ENCODE results near the gene ADAMTSL1. TPM values are rescaled to one million over a fixed set of nuclear protein-coding genes. Genes with fewer than 3 reads are reported as not detected.

ADAMTSL1 gene
- total RNA-seq, 1 experiment from 2014 or later, result 0.94 TPM

DNA sequence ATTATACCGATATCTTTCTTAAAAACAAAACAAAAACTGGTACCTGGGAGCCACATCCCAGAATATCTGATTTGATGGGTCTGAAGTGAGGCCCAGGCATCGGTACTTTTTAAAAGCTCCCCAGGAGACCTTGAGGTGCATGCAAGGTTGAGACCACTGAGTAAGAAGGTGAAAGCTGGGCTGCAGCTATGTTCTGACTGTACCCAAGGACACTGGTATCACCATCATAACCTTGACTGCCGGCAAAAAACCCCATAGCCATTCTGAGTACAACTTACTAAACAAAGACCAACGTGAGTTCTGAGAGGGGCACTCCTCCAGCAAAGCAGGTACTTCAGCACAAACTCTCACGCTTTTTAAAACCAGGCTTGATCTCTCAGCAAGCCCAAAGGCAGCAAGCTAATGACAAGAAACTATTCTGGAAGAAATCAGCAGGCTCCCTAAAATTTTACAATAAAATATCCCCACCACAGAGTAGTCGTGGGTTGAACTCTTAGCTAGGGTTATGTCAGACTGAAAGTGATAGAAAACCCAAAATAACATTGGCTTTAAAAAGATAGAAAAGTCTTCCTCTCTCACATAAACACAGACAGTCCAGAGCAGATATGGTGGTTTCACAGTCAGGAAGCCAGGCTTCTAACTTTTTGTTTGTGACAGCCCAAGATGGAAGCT, 295.1 kb downstream of the ADAMTSL1 start:
- Mint-ChIP-seq H3K9me3 (no peaks in the 10 kb centered on the region), H3K27me3 (ENCODE audit: low read depth) (no peaks in the 10 kb centered on the region), H3K4me3 (no peak overlapping the region), H3K36me3 (no peaks in the 10 kb centered on the region), H3K27ac (no peak overlapping the region), H3K4me1 (no peaks in the 10 kb centered on the region)
- no peak for DNase-seq (ENCODE audit: low spot score)
- POLR2A ChIA-PET, result interaction anchor here (0.6 kb wide), 1 partner anchor 13 kb away, joined by 6 read pairs; no protein-coding TSS in a partner anchor
- CTCF ChIA-PET, result interaction anchor here (1.7 to 1.8 kb wide), 2 partner anchors 327 to 514 kb away, joined by 3 to 4 read pairs; no protein-coding TSS in a partner anchor
- no peak for TF ChIP-seq FOXP1 (CRISPR knock-in tag; IDR thresholded peaks at IDR 0.05; ENCODE audit: borderline replicate concordance)
- TF ChIP-seq NR1H2 (CRISPR knock-in tag; IDR thresholded peaks at IDR 0.05), result no peak
- TF ChIP-seq, protein P1, sequence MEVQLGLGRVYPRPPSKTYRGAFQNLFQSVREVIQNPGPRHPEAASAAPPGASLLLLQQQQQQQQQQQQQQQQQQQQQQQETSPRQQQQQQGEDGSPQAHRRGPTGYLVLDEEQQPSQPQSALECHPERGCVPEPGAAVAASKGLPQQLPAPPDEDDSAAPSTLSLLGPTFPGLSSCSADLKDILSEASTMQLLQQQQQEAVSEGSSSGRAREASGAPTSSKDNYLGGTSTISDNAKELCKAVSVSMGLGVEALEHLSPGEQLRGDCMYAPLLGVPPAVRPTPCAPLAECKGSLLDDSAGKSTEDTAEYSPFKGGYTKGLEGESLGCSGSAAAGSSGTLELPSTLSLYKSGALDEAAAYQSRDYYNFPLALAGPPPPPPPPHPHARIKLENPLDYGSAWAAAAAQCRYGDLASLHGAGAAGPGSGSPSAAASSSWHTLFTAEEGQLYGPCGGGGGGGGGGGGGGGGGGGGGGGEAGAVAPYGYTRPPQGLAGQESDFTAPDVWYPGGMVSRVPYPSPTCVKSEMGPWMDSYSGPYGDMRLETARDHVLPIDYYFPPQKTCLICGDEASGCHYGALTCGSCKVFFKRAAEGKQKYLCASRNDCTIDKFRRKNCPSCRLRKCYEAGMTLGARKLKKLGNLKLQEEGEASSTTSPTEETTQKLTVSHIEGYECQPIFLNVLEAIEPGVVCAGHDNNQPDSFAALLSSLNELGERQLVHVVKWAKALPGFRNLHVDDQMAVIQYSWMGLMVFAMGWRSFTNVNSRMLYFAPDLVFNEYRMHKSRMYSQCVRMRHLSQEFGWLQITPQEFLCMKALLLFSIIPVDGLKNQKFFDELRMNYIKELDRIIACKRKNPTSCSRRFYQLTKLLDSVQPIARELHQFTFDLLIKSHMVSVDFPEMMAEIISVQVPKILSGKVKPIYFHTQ (CRISPR knock-in tag; IDR thresholded peaks at IDR 0.05), result no peak
- TF ChIP-seq, protein P2, sequence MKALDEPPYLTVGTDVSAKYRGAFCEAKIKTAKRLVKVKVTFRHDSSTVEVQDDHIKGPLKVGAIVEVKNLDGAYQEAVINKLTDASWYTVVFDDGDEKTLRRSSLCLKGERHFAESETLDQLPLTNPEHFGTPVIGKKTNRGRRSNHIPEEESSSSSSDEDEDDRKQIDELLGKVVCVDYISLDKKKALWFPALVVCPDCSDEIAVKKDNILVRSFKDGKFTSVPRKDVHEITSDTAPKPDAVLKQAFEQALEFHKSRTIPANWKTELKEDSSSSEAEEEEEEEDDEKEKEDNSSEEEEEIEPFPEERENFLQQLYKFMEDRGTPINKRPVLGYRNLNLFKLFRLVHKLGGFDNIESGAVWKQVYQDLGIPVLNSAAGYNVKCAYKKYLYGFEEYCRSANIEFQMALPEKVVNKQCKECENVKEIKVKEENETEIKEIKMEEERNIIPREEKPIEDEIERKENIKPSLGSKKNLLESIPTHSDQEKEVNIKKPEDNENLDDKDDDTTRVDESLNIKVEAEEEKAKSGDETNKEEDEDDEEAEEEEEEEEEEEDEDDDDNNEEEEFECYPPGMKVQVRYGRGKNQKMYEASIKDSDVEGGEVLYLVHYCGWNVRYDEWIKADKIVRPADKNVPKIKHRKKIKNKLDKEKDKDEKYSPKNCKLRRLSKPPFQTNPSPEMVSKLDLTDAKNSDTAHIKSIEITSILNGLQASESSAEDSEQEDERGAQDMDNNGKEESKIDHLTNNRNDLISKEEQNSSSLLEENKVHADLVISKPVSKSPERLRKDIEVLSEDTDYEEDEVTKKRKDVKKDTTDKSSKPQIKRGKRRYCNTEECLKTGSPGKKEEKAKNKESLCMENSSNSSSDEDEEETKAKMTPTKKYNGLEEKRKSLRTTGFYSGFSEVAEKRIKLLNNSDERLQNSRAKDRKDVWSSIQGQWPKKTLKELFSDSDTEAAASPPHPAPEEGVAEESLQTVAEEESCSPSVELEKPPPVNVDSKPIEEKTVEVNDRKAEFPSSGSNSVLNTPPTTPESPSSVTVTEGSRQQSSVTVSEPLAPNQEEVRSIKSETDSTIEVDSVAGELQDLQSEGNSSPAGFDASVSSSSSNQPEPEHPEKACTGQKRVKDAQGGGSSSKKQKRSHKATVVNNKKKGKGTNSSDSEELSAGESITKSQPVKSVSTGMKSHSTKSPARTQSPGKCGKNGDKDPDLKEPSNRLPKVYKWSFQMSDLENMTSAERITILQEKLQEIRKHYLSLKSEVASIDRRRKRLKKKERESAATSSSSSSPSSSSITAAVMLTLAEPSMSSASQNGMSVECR (CRISPR knock-in tag; IDR thresholded peaks at IDR 0.05; ENCODE audit: borderline replicate concordance), result no peak
- TF ChIP-seq MXD4 (CRISPR knock-in tag; IDR thresholded peaks at IDR 0.05; ENCODE audit: borderline replicate concordance), result no peak
- no peak for TF ChIP-seq ZBTB21 (CRISPR knock-in tag; IDR thresholded peaks at IDR 0.05; ENCODE audit: borderline replicate concordance)
- no peak for TF ChIP-seq SMAD3 (CRISPR knock-in tag; IDR thresholded peaks at IDR 0.05; ENCODE audit: borderline replicate concordance)
- TF ChIP-seq, protein P3, sequence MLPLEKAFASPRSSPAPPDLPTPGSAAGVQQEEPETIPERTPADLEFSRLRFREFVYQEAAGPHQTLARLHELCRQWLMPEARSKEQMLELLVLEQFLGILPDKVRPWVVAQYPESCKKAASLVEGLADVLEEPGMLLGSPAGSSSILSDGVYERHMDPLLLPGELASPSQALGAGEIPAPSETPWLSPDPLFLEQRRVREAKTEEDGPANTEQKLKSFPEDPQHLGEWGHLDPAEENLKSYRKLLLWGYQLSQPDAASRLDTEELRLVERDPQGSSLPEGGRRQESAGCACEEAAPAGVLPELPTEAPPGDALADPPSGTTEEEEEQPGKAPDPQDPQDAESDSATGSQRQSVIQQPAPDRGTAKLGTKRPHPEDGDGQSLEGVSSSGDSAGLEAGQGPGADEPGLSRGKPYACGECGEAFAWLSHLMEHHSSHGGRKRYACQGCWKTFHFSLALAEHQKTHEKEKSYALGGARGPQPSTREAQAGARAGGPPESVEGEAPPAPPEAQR (CRISPR knock-in tag; IDR thresholded peaks at IDR 0.05), result no peak
- ATAC-seq, result no peak

DNA sequence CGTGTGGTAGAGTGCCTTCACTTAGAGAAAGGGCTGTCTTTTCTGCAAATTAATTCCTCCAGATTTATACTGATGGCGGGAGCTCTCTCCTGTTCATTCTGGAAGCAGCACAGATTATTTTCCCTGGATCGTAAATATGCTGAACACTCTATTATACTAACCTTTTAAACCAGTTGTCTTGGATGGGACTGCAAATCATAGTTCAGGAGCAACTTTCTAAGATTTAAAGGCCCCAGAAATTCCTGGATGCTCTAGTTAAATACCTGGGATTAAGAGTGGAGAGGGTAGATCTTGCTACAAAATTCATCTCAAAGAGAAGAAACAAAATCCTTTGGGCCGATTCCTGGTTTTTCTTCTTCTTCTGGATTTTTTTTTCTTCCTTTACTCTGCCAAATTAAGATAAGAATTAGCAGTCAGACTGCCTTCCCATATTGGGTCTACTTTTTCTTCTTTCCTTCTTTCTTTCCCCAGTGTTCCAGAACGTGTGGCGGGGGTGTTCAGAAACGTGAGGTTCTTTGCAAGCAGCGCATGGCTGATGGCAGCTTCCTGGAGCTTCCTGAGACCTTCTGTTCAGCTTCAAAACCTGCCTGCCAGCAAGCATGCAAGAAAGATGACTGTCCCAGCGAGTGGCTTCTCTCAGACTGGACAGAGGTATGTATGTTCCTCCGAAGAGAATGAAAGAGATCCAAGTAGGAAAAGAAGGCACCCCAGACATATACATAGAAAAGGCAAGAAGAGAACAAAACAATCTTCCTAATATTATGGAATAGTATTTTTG, 296.4 kb downstream of the ADAMTSL1 start:
- DNase-seq (ENCODE audit: low spot score), result no peak
- no peak for ATAC-seq
- Mint-ChIP-seq H3K27ac (no peak overlapping the region), H3K36me3 (no peaks in the 10 kb centered on the region), H3K27me3 (ENCODE audit: low read depth) (no peaks in the 10 kb centered on the region), H3K9me3 (no peaks in the 10 kb centered on the region), H3K4me3 (no peak overlapping the region), H3K4me1 (no peaks in the 10 kb centered on the region)
- ChIA-PET POLR2A (no interaction called here), CTCF (no interaction called here)
- TF ChIP-seq FOXP1 (CRISPR knock-in tag; IDR thresholded peaks at IDR 0.05; ENCODE audit: borderline replicate concordance) (no peak), JAZF1 (CRISPR knock-in tag; IDR thresholded peaks at IDR 0.05) (no peak), FOXJ3 (CRISPR knock-in tag; IDR thresholded peaks at IDR 0.05; ENCODE audit: borderline replicate concordance) (no peak)
- TF ChIP-seq, protein P1 (CRISPR knock-in tag; IDR thresholded peaks at IDR 0.05), result no peak
- TF ChIP-seq, protein P4, sequence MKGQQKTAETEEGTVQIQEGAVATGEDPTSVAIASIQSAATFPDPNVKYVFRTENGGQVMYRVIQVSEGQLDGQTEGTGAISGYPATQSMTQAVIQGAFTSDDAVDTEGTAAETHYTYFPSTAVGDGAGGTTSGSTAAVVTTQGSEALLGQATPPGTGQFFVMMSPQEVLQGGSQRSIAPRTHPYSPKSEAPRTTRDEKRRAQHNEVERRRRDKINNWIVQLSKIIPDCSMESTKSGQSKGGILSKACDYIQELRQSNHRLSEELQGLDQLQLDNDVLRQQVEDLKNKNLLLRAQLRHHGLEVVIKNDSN (CRISPR knock-in tag; IDR thresholded peaks at IDR 0.05), result no peak
- TF ChIP-seq, protein P5, sequence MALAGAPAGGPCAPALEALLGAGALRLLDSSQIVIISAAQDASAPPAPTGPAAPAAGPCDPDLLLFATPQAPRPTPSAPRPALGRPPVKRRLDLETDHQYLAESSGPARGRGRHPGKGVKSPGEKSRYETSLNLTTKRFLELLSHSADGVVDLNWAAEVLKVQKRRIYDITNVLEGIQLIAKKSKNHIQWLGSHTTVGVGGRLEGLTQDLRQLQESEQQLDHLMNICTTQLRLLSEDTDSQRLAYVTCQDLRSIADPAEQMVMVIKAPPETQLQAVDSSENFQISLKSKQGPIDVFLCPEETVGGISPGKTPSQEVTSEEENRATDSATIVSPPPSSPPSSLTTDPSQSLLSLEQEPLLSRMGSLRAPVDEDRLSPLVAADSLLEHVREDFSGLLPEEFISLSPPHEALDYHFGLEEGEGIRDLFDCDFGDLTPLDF (CRISPR knock-in tag; IDR thresholded peaks at IDR 0.05), result no peak
